IMR-90 (cell line): Measurements from ENCODE around the gene LDAF1. TPM values are rescaled to one million over a fixed set of nuclear protein-coding genes. Genes with fewer than 3 reads are reported as not detected.

Experiments
- ATAC-seq: fragments of 200-7000 bp; cut with Tn5 transposase; 2 replicates; pipeline ENCODE4 v1.9.1; 2020; ENCODE audit warnings: low read depth, mild to moderate bottlenecking, moderate library complexity
- BruUV-seq: library from RNA; stranded (reverse); fragments of 400-500 nt; replicated peaks from 2 replicates; lab custom pipeline; 2021; lab: Mats Ljungman, UMichigan
- CTCF ChIA-PET: fragments of 300-600 bp; formaldehyde crosslinking; extraction: SDS; loops from one replicate; lab custom pipeline; 2021; ENCODE audit warnings: antibody characterized with exemption; lab: Yijun Ruan, JAX
- POLR2A ChIA-PET: fragments of 300-600 bp; sonication (Branson Sonifier 250); formaldehyde crosslinking; loops from one replicate; lab custom pipeline; 2022; ENCODE audit warnings: antibody characterized with exemption; ENCODE audit not compliant: unreplicated experiment; lab: Charles Lee
- DNase-seq: peaks from one replicate; pipeline ENCODE4 v3.0.0; 2013
- H2AFZ ChIP-seq: replicated peaks from 2 replicates; pipeline ENCODE3; 2013; ENCODE audit warnings: low read length, mild to moderate bottlenecking; ENCODE audit not compliant: poor library complexity
- H2AK5ac ChIP-seq: 2 replicates; pipeline ENCODE4 v1.6.1; 2013; ENCODE audit warnings: low read depth, low read length, inconsistent platforms
- H2AK9ac ChIP-seq: replicated peaks from 2 replicates; pipeline ENCODE3; 2013; ENCODE audit warnings: mild to moderate bottlenecking, low read depth, low read length, moderate library complexity; ENCODE audit not compliant: poor library complexity
- H2BK120ac ChIP-seq: 2 replicates; pipeline ENCODE4 v1.6.1; 2013; ENCODE audit warnings: low read depth, low read length, inconsistent platforms
- H2BK15ac ChIP-seq: 3 replicates; pipeline ENCODE4 v1.6.1; 2013; ENCODE audit warnings: low read depth, low read length, inconsistent platforms
- H2BK20ac ChIP-seq: 2 replicates; pipeline ENCODE4 v1.6.1; 2013; ENCODE audit warnings: low read depth, mild to moderate bottlenecking, inconsistent platforms, low read length, moderate library complexity
- H2BK5ac ChIP-seq: 2 replicates; pipeline ENCODE4 v1.6.1; 2013; ENCODE audit warnings: mild to moderate bottlenecking, low read depth, low read length, inconsistent platforms; ENCODE audit not compliant: poor library complexity, severe bottlenecking
- H3K14ac ChIP-seq: replicated peaks from 2 replicates; pipeline ENCODE4 v1.6.1; 2013; ENCODE audit warnings: low read depth, low read length, inconsistent platforms
- H3K18ac ChIP-seq: 2 replicates; pipeline ENCODE4 v1.6.1; 2013; ENCODE audit warnings: low read depth, low read length, control low read depth
- H3K23ac ChIP-seq: 2 replicates; pipeline ENCODE4 v1.6.1; 2013; ENCODE audit warnings: low read depth, low read length, inconsistent platforms
- H3K27ac ChIP-seq: 2 replicates; pipeline ENCODE4 v1.5.1; 2013; ENCODE audit warnings: mild to moderate bottlenecking, control low read depth, low read length; ENCODE audit not compliant: insufficient read depth
- H3K27me3 ChIP-seq: 2 replicates; pipeline ENCODE4 v1.6.1; 2013; ENCODE audit warnings: low read length; ENCODE audit not compliant: control insufficient read depth, insufficient read depth
- H3K36me3 ChIP-seq: 2 replicates; pipeline ENCODE4 v1.6.1; 2013; ENCODE audit warnings: low read length, mixed read lengths; ENCODE audit not compliant: control insufficient read depth, insufficient read depth
- H3K4ac ChIP-seq: 2 replicates; pipeline ENCODE4 v1.6.1; 2013; ENCODE audit warnings: low read depth, low read length, inconsistent platforms
- H3K4me1 ChIP-seq: 2 replicates; pipeline ENCODE4 v1.6.1; 2013; ENCODE audit warnings: low read length, mixed read lengths; ENCODE audit not compliant: control insufficient read depth, insufficient read depth
- H3K4me2 ChIP-seq: 2 replicates; pipeline ENCODE4 v1.6.1; 2013; ENCODE audit warnings: low read depth, mild to moderate bottlenecking, control low read depth, low read length, moderate library complexity
- H3K4me3 ChIP-seq: 2 replicates; pipeline ENCODE4 v1.5.1; 2013; ENCODE audit warnings: low read depth, mild to moderate bottlenecking, control low read depth, low read length, moderate library complexity; ENCODE audit not compliant: insufficient read depth
- H3K56ac ChIP-seq: 2 replicates; pipeline ENCODE4 v1.6.1; 2013; ENCODE audit warnings: low read length, inconsistent platforms; ENCODE audit not compliant: insufficient read depth; ENCODE audit errors: extremely low read depth
- H3K79me1 ChIP-seq, 2 experiments: 2 replicates each; pipeline ENCODE4 v1.6.1; 2013; ENCODE audit warnings: low read length in 2 of 2, inconsistent platforms in 1 of 2, low read depth in 1 of 2
- H3K9ac ChIP-seq: 2 replicates; pipeline ENCODE4 v1.6.1; 2013; ENCODE audit warnings: low read depth, low read length, control low read depth
- H3K9me1 ChIP-seq: 2 replicates; pipeline ENCODE4 v1.6.1; 2013; ENCODE audit warnings: low read length, inconsistent platforms; ENCODE audit not compliant: insufficient read depth
- H3K9me3 ChIP-seq: 2 replicates; pipeline ENCODE4 v1.6.1; 2013; ENCODE audit warnings: low read length; ENCODE audit not compliant: control insufficient read depth, insufficient read depth
- H4K20me1 ChIP-seq: 2 replicates; pipeline ENCODE4 v1.6.1; 2013; ENCODE audit warnings: low read length, inconsistent platforms; ENCODE audit not compliant: insufficient read depth
- H4K5ac ChIP-seq: 2 replicates; pipeline ENCODE4 v1.6.1; 2013; ENCODE audit warnings: mild to moderate bottlenecking, low read depth, low read length, control low read depth
- H4K8ac ChIP-seq, 2 experiments: 2 replicates each; pipeline ENCODE4 v1.6.1; 2013; ENCODE audit warnings: low read depth in 2 of 2, low read length in 2 of 2, control low read depth in 1 of 2, inconsistent platforms in 1 of 2
- H4K91ac ChIP-seq: 2 replicates; pipeline ENCODE4 v1.6.1; 2013; ENCODE audit warnings: low read depth, low read length, inconsistent platforms; ENCODE audit not compliant: insufficient read depth
- POLR2A ChIP-seq: IDR thresholded peaks from 2 replicates; pipeline ENCODE4 v1.6.1; 2012; ENCODE audit warnings: mild to moderate bottlenecking, low read depth, low read length
- WGBS, 2 experiments: methylation state at CpG; one replicate each; pipeline versions ENCODE4 v1.1.5 to v1.1.7; 2013; ENCODE audit warnings: missing lambda C conversion rate in 2 of 2; ENCODE audit not compliant: insufficient read length in 1 of 2; ENCODE audit errors: extremely low coverage in 2 of 2; 5-methylcytosine and 5-hydroxymethylcytosine counted together
- dilution Hi-C: fragments of 300-500 bp; cut with HindIII; formaldehyde crosslinking; loops from one replicate; pipeline ENCODE4 v1.14.3; 2018; ENCODE audit warnings: low sequenced_read_pairs; ENCODE audit not compliant: unreplicated experiment
- in situ Hi-C: fragments of 300-500 bp; cut with MboI; formaldehyde crosslinking; loops from 3 replicates; pipeline ENCODE4 v1.14.3; 2019; ENCODE audit warnings: low sequenced_read_pairs, inconsistent platforms, mixed read lengths
- intact Hi-C: fragments of 100-400 bp; cut with micrococcal nuclease; formaldehyde crosslinking; loops from 2 replicates; pipeline ENCODE4 v1.10.0; 2022
- polyA plus RNA-seq, 3 experiments: library from polyadenylated mRNA; depleted of rRNA; stranded (reverse); fragments of >200 nt; gene quantifications; 2 replicates each; pipeline ENCODE4 v1.2.3, GENCODE V29; 2012; ENCODE audit warnings: low replicate concordance in 1 of 3
- total RNA-seq: library from RNA; depleted of rRNA; stranded (reverse); fragments of >200 nt; gene quantifications from 2 replicates; pipeline ENCODE4 v1.2.3, GENCODE V29; 2012

LDAF1 gene
- total and polyA plus RNA-seq, 2 of the 4 experiments (the other 2 are of a cell fraction) = 21.0 to 62.2 TPM

- DNase-seq = no peak
- H3K27ac ChIP-seq = no peak overlapping the region
- no peak overlapping the region for H2BK120ac ChIP-seq
- ATAC-seq = no peak
- no peak overlapping the region for H3K56ac ChIP-seq
- no CpG with 5 or more reads among the region's 1 CpG for WGBS, 2 experiments
- BruUV-seq = no TSS peak
- dilution Hi-C loops = no loop called here
- H3K23ac ChIP-seq = no peak overlapping the region
- no peaks in the 10 kb centered on the region for H3K9me3 ChIP-seq
- peaks cover 0 to 36% of the 10 kb centered on the region in 2 experiments; a peak in 3 of 4 replicates for H3K79me1 ChIP-seq
- peaks cover 9% of the 10 kb centered on the region for H3K4me1 ChIP-seq
- no peak overlapping the region for H4K5ac ChIP-seq
- ChIA-PET POLR2A (no interaction called here), CTCF (interaction anchor here (2.5 kb wide), 1 partner anchor 140 kb away, joined by 10 read pairs; no protein-coding TSS in a partner anchor)
- no peak overlapping the region for H3K4me3 ChIP-seq
- no peak for TF ChIP-seq POLR2A
- peaks cover 3% of the 10 kb centered on the region; the same call in 1 of the 2 replicates for H4K20me1 ChIP-seq
- H3K36me3 ChIP-seq = peaks cover 21% of the 10 kb centered on the region
- in situ Hi-C loops = loop anchor here (25.0 kb wide), 1 partner anchor 1177 kb away; no protein-coding TSS in a partner anchor
- no peak overlapping the region for H2AK5ac ChIP-seq
- no peak overlapping the region for H3K14ac ChIP-seq
- 0 out of 3 replicates have a peak overlapping the region, but pooled peaks have one; percentile 15 for H2BK15ac ChIP-seq
- H3K4me2 ChIP-seq = no peak overlapping the region
- H2BK5ac ChIP-seq = no peak overlapping the region
- H3K9me1 ChIP-seq = peaks cover 8% of the 10 kb centered on the region; the same call in 1 of the 2 replicates
- no peak overlapping the region for H3K9ac ChIP-seq
- intact Hi-C loops = no loop called here
- no peak overlapping the region for H4K91ac ChIP-seq
- no peak overlapping the region for H2AFZ ChIP-seq
- no peak overlapping the region for H4K8ac ChIP-seq
- H3K18ac ChIP-seq = no peak overlapping the region
- H3K4ac ChIP-seq = no peak overlapping the region
- H2BK20ac ChIP-seq = no peak overlapping the region
- no peak overlapping the region for H2AK9ac ChIP-seq
- no peaks in the 10 kb centered on the region for H3K27me3 ChIP-seq
Observed at GRCh38 chr16:21160276-21160675, 1.8 kb downstream of the LDAF1 start.
